ENCODE data around the gene ZFAND6. TPM values are rescaled to one million over a fixed set of nuclear protein-coding genes. Genes with fewer than 3 reads are reported as not detected.
A peak's percentile ranks its signal among the peaks of the same experiment; 100 is the strongest.

Gene ZFAND6
- total RNA-seq, 1 donor from 2014 or later, result 207 TPM

- DNase-seq (ENCODE audit: low read depth in 2 of 2), result peak; percentile 58 to 71
Measured at GRCh38 chr15:80049046-80049445, 10.4 kb upstream of the ZFAND6 start.

GRCh38 chr15:80052597-80053304 is 6.7 kb upstream of the ZFAND6 start:
- no peak for DNase-seq (ENCODE audit: low read depth in 2 of 2)

GRCh38 chr15:80055933-80056332 is 3.5 kb upstream of the ZFAND6 start:
- no peak for DNase-seq (ENCODE audit: low read depth in 2 of 2)

- no peak for DNase-seq (ENCODE audit: low read depth in 2 of 2)
Measured at GRCh38 chr15:80058044-80058443, 1.4 kb upstream of the ZFAND6 start.

- DNase-seq (ENCODE audit: low read depth in 2 of 2), result peak in 1 of 2 donors; percentile 69
Measured at GRCh38 chr15:80059786-80060355, 395 bp downstream of the ZFAND6 start.

- DNase-seq (ENCODE audit: low read depth in 2 of 2), result peak; percentile 11 to 55
Measured at GRCh38 chr15:80060356-80061006, 1.0 kb downstream of the ZFAND6 start.

GRCh38 chr15:80061582-80061981 is 2.1 kb downstream of the ZFAND6 start:
- no peak for DNase-seq (ENCODE audit: low read depth in 2 of 2)

- DNase-seq (ENCODE audit: low read depth in 2 of 2), result no peak
Measured at GRCh38 chr15:80066912-80067311, 7.4 kb downstream of the ZFAND6 start.

- DNase-seq (ENCODE audit: low read depth in 2 of 2), result no peak
Measured at GRCh38 chr15:80068578-80068977, 9.1 kb downstream of the ZFAND6 start.

GRCh38 chr15:80070840-80071239 is 11.4 kb downstream of the ZFAND6 start:
- DNase-seq (ENCODE audit: low read depth in 2 of 2), result no peak

GRCh38 chr15:80071652-80072051 is 12.2 kb downstream of the ZFAND6 start:
- DNase-seq (ENCODE audit: low read depth in 2 of 2), result no peak

GRCh38 chr15:80072285-80072994 is 13.0 kb downstream of the ZFAND6 start:
- peak; percentile 69 to 90 for DNase-seq (ENCODE audit: low read depth in 2 of 2)

GRCh38 chr15:80073197-80073596 is 13.7 kb downstream of the ZFAND6 start:
- no peak for DNase-seq (ENCODE audit: low read depth in 2 of 2)

- DNase-seq (ENCODE audit: low read depth in 2 of 2), result no peak
Measured at GRCh38 chr15:80076321-80077318, 17.1 kb downstream of the ZFAND6 start.

GRCh38 chr15:80081390-80081789 is 21.9 kb downstream of the ZFAND6 start:
- peak in 1 of 2 donors; percentile 2 for DNase-seq (ENCODE audit: low read depth in 2 of 2)

- DNase-seq (ENCODE audit: low read depth in 2 of 2), result no peak
Measured at GRCh38 chr15:80087104-80087503, 27.6 kb downstream of the ZFAND6 start.

GRCh38 chr15:80090041-80090440 is 30.6 kb downstream of the ZFAND6 start:
- no peak for DNase-seq (ENCODE audit: low read depth in 2 of 2)

GRCh38 chr15:80090879-80091503 is 31.5 kb downstream of the ZFAND6 start:
- peak in 1 of 2 donors; percentile 4 for DNase-seq (ENCODE audit: low read depth in 2 of 2)

GRCh38 chr15:80093854-80094418 is 34.5 kb downstream of the ZFAND6 start:
- peak; percentile 15 to 41 for DNase-seq (ENCODE audit: low read depth in 2 of 2)

- no peak for DNase-seq (ENCODE audit: low read depth in 2 of 2)
Measured at GRCh38 chr15:80095511-80095910, 36.0 kb downstream of the ZFAND6 start.
